GM12872 (cell line): ENCODE measurements around the gene ARMC9.

Experiments used
- TF ChIP-seq, protein P1 (sequence below): IDR thresholded peaks from 3 replicates; pipeline ENCODE4 v1.5.1; 2011; ENCODE audit warnings: low read depth, mild to moderate bottlenecking, low read length, moderate library complexity; ENCODE audit not compliant: insufficient read depth

ARMC9 gene

DNA sequence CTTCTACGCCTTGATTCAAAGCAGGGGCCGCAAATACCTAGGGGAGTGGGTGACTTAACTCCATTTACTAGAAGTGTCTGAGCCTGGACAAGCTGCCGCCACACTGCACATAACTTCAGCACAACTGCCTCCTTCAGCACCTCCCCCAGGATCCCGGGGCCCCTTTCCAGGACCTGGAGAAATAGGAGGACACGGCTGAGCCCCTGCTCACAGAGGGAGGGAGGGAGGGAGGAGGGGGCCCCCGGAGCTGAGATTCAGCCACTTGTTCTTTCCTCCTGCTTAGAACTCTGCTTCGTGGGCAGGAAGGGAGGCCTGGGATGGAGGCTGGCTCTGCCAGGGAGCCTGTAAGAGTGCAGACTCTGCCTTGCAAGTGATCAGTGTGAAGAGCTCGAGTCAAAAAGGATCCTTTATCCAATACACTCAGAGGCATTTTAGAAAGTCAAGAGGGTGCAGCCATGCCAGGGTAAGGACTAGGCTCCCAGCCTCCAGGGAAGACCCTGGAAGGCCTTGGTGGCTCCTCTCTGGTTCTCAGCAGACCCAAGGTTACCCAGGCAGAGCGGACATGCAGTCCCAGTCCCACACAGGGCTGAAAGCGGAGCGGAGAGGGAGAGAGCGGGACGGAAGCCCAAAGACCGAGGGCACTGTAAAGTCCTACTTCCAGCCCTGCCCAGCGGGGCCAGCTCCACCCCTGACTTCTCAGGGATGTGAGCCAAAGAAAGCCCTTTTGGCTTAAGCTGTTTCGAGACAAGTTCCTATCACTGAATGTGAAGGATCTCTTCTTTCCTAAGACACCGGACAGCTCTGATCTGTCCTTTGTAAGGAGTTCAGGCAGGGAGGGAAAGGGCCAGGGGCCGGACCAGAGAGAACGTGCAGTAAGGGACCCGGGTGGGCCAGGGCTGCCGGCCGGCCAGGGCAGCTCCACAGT, 8.6 kb upstream of the ARMC9 start:
- TF ChIP-seq, protein P1, sequence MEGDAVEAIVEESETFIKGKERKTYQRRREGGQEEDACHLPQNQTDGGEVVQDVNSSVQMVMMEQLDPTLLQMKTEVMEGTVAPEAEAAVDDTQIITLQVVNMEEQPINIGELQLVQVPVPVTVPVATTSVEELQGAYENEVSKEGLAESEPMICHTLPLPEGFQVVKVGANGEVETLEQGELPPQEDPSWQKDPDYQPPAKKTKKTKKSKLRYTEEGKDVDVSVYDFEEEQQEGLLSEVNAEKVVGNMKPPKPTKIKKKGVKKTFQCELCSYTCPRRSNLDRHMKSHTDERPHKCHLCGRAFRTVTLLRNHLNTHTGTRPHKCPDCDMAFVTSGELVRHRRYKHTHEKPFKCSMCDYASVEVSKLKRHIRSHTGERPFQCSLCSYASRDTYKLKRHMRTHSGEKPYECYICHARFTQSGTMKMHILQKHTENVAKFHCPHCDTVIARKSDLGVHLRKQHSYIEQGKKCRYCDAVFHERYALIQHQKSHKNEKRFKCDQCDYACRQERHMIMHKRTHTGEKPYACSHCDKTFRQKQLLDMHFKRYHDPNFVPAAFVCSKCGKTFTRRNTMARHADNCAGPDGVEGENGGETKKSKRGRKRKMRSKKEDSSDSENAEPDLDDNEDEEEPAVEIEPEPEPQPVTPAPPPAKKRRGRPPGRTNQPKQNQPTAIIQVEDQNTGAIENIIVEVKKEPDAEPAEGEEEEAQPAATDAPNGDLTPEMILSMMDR = no peak

DNA sequence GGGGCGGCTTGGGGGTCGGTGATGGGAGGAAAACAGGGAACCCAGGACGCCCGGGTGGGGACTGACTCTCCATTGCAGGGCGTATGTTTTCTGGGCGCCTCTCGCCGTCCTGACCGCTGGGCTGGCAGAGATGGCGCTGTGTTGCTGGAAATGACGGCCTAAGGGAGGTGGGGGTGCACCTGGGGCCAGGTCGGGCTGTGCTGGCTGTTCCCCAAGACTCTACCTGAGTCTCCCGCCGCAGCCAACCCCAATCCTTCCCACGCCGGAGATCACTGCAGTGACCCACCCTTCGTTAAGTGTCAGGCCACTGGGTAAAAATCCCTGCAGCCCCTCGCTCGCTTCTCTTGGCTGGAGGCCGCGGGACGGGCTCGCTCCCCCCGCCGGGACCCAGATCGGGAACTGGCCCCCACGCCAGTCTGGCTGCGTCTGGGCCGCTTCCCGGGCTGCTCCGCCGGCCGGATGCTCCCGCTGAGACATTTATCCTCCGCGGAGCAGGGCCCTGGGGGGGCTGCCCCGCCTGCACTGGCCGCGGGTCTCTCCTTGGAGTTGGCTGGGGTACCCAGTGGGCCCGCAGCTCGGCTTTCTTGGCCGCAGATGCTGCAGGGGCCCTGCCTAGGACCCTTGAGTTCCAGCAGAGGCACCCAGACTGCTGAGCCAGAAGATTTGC, 7.8 kb upstream of the ARMC9 start:
- TF ChIP-seq, protein P1 = no peak

DNA sequence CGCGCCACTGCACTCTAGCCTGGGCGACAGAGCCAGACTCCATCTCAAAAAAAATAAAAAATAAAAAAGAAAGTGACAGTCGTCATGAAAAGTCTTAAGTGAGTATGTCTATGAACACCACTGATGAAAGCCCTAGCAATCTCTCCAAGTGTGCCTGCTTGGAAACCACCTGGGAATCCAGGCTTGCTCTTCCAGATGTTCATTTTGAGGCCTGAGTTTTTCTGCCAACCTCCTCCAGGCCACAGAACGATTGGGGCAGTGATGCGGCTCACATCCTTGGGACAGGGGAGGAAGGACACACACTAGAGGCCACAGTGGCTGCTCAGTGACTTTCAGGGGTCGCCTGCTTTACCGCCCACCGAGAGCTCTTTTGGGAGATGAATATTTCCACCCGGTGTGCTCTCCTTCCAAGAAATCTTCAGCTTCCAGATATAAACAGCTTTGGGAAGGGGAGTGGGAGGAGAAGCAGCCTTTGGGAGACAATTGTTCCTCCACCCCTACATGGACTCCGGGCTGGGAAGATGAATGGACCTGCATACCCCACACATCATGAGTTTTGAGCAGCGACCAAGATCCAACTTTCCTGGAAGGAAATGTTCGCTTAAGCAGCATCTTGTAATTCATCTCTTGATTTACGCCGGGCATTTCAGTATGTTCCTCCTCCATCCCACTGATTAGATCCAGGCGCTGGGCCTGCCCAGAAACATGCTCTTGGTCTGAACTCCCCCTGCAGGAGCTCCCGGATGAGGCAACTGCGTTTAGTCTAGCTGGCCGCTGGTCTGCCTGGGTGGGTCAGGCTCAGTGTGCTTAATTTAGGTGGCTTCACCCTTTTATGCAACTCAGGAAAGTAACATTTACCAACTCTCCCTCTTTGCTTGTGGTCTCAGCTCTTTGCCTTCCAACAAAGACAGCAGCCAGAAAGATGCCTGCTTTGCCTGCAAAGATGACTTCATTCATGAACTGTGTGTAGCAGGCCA, 6.2 kb upstream of the ARMC9 start:
- TF ChIP-seq, protein P1 = no peak

DNA sequence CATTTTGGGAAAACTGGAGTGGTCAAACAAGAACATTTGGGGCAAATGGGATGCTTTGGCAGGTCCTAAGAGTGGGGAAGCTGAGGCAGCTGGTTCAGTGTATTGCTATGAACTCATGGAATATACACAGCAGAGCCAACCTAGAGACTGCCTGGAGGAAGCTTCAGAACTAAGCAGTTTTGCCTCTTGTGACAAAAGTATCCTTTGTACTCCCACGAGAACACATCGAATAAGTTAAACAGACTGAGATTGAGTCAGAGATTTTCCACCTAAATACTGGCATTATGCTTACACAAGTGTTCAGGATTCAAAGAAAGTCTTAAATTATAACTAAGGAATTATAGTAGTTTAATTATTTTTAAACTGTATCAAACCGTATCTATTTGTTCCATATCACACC, 5.2 kb upstream of the ARMC9 start:
- TF ChIP-seq, protein P1 = no peak

DNA sequence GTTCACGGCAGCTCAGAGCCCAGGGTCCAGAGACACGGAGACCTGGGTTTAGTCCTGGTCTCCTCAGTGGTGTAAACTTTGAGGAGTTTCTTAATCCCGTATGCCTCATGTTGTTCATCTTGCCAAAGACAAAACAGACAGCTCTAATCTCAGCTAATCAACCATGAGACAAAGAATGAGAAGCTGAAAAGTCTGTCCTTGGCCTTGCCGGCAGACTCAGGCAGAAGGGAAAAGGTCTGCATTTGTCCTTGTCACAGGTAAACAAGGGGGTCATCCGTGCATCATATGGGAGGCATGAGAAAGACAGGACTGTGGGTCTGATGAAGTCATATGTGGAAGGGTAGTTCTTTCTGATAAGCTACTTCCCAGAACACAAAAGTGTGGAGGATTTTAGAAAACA, 1.8 kb upstream of the ARMC9 start:
- TF ChIP-seq, protein P1 = no peak

DNA sequence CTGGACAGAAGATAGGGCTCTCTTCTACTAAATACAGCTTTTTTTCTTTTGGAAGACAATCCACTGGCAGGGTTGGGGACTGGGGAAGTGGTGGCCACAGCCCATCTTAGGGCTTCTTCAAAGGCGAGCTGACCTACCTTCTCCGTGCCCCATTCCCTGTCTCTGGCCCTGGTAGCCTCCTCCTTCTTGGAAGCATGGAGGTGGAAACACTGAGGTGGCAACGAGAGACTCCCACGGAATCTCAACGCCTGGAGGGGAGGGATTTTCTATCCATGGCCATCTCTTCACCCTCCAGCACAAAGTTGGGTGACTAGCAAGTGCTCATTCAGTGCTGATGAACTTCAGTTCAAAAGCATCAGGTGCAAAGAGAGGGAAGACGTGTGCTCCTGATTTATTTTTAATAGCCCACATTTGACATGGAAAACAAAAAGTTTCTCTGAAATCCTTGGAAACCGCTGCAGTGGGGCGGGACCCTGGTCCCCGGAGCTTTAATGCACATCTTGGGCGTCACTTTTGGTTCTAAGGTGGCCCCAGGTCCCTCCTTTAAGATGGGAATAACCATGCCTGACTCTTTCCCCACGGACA, 633 bp upstream of the ARMC9 start:
- TF ChIP-seq, protein P1 = no peak
